ENCODE results near the gene USP3.

Gene USP3

DNA sequence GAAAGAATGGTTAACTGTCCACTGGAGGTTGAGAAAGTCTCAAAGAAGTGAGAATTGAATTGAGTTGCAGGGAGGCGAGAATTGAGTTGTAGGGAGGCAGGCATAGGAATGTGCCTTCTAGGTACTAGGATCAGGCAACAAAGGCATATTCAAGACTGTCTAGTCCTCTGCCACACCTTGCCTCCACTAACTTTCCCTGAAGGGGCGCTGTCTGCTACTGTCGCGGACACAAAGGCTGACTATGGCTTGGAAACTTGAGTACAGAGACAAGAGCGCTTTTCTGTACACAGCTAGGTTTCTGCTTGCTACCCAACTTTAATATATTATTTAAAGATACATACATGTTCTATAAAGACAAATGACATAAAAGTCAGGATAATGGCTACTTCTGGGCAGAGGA lies 82.4 kb downstream of the USP3 start:
- TF ChIP-seq GATA3 (IDR thresholded peaks at IDR 0.05; ENCODE audit: low read depth, low read length) = no peak

DNA sequence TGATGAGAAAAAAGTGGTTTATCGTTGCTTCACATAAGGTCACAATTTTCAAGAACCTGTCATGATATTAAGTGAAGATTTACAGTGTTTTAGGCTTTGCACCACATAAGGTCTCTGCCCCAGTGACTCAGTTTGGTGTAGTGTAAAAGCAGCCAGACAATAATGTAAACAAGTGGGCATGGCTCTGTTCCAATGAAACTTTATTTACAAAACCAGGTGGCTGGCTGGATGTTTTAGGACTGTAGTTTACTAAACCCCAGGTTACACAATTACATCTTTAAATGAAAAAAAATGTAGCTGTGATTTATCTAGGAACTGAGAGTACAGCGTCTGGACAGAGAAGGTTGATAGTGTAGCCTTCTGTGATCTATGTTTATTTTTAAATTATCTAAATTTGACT lies 83.1 kb downstream of the USP3 start:
- TF ChIP-seq GATA2 (IDR thresholded peaks at IDR 0.05; ENCODE audit: low read depth, low read length) = no peak
- no peak for TF ChIP-seq GATA3 (IDR thresholded peaks at IDR 0.05; ENCODE audit: low read depth, low read length)

DNA sequence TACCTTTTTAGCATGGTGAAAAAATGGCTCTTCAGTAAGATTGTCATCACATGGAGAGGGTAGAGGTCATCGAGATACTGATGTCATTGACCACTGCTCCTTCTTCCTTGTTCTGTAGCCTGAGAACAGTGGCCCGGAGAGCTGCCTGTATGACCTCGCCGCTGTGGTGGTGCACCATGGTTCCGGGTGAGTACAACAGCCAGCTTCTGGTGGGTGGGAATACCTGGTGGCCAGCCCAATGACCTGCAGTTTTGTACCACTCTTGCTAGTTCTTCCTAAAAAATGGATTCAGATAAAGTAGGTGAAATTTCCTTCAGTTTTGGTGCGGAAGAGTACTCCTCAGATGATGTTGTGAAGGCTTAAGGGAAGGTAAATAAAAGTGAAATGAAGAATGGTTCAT lies 84.4 kb downstream of the USP3 start:
- TF ChIP-seq GATA2 (IDR thresholded peaks at IDR 0.05; ENCODE audit: low read depth, low read length) = no peak
- no peak for TF ChIP-seq GATA3 (IDR thresholded peaks at IDR 0.05; ENCODE audit: low read depth, low read length)

DNA sequence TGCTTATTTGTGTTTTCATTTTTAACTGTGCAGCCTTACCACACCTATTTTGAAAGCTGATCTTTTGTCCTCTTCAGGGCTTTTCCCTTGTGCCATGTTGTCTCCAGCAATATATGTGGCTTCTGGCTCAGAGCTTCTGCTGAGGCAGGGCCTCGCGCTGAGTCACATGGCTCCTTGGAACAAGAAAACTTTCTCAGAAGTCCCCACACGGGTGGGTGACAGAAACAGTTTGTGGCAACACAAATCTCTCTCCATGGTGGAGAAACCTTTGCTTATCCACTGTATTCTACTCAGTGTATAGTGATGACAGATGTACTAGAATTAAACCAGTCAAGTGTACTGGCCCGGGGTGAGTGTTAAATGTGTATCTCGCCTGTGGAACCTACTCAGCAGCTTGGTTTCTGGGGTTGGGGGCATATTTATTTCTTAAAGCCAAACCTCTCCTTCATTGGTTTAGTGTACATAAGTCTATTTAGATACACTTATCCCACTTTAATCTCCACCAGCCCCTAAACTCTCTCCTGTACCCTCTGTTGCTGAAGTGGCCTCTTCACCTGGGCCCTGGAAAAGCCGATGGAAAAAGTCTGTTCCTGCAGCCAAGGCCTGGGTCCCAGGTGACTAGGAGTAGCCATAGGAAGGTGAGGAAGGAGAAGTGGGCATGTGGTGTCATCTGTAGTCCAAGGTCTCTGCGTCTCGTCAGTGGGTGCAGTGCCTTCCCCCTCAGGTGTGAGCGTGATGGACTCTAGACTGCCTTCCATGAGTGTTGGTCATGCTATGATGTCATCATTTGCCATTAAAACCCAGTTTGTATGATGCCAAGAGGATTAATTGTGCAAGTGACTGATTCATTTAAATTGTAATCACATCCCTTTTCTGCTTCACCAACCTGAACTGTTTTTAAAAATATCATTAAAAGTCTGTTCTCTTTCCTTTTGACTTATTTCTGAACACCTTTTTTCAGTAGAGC lies 89.6 kb downstream of the USP3 start:
- no peak for TF ChIP-seq GATA2 (IDR thresholded peaks at IDR 0.05; ENCODE audit: low read depth, low read length)

DNA sequence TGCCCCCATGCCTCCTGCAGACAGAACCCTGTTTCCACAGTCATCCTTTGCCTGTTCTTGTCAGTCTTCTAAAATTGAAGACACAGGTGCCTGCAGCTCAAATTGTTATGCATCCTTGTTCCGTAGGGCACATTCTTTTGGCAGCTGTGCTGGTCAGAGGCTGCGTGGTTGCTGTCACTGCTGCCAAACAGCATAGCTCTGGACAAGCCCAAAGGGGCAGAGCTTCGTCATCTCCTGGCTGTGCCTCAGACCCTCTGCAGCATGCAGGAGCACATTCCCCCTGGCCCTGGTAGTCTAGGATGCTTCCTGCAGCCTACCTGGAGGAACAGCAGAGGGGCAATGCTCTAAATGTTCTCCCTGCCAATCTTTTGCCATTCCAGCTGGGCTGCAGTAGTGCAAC lies 90.7 kb downstream of the USP3 start:
- TF ChIP-seq GATA2 (IDR thresholded peaks at IDR 0.05; ENCODE audit: low read depth, low read length) (no peak), GATA3 (IDR thresholded peaks at IDR 0.05; ENCODE audit: low read depth, low read length) (no peak)

DNA sequence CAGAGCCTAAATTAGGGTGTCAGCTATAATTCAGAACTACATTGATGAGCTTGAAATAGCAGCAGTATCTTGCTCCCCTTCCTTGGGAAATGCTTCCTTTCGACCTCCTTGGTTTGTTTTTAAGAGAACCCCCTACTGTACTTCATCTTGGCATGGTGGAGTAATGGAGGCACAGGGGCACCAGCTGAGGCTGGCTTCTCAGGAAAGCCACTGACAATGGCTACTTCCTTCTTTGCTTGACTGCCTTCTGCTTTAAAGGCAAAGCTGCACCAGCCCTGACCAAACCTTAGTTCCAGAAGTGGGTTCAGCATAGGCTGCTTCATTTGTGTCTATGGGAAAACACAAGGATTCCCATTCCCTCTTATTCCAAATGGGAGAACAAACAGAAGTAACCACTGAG lies 91.3 kb downstream of the USP3 start:
- TF ChIP-seq GATA3 (IDR thresholded peaks at IDR 0.05; ENCODE audit: low read depth, low read length) = no peak
- no peak for TF ChIP-seq GATA2 (IDR thresholded peaks at IDR 0.05; ENCODE audit: low read depth, low read length)

DNA sequence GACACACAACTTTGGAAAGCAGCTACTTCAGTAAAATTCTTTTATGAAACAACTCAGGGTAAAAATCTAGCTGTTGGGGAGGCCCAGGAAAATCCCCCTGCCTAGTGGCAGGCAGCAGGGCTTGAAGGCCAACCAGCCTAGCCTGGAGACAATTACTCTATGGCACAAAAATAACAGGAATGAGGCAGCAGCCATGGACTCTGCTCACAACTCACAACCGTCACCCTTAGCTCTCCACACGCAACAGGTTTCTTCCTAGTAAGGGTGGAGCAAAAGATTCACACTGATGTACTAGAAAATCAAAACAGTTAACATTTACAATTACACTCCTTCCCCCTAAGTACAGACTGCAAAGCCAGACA lies 92.3 kb downstream of the USP3 start:
- TF ChIP-seq GATA2 (IDR thresholded peaks at IDR 0.05; ENCODE audit: low read depth, low read length) = no peak
- TF ChIP-seq GATA3 (IDR thresholded peaks at IDR 0.05; ENCODE audit: low read depth, low read length) = no peak

DNA sequence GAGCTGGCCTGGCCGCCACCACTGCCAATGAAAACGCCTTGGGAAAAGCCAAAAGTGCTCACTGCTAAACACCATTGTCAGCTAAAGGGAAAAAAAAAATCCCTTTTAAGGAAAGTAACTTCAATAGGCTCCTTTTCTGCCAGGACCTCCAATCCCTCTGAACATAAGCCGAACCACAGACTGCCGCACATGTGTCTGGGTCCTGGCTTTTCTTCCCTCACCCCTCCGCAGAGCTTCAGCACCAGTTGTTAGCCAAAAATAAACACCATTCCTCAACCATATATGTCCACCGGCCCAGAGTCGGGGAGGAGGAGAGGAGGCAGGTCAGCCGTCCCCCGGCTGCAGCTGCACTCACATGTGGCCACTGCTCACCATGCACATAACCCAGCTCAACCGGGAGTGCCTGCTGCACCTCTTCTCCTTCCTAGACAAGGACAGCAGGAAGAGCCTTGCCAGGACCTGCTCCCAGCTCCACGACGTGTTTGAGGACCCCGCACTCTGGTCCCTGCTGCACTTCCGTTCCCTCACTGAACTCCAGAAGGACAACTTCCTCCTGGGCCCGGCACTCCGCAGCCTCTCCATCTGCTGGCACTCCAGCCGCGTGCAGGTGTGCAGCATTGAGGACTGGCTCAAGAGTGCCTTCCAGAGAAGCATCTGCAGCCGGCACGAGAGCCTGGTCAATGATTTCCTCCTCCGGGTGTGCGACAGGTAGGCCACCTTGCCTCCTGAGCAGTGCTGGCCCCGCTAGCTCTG lies 92.8 kb downstream of the USP3 start, which contains the start of gene FBXL22:
TSS of gene FBXL22 (plus strand) at position 350 of the 753 bp plus-strand sequence. CDS start at position 356, 6 bp downstream.
- TF ChIP-seq GATA2 (IDR thresholded peaks at IDR 0.05; ENCODE audit: low read depth, low read length) (no peak), GATA3 (IDR thresholded peaks at IDR 0.05; ENCODE audit: low read depth, low read length) (no peak)

DNA sequence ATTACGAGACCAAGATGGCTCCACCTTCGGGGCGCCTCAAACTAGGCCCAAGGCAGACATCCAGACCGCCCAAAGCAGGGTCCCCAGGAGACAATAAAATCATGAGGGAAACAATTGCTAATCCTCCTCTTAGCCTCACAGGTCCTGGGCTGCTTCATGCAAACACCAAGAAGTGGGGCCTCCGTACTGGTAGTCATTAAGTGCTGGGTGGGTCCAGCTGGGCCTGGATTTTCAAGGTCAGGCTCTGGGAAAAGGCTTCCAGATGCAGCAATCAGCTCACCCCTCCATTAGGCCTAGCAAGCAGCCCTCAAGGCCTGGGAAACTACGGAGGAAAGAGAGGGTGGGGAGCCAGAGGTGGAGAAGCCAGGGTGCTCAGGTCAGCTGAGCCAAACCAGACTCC lies 93.4 kb downstream of the USP3 start:
- TF ChIP-seq GATA2 (IDR thresholded peaks at IDR 0.05; ENCODE audit: low read depth, low read length) (no peak), GATA3 (IDR thresholded peaks at IDR 0.05; ENCODE audit: low read depth, low read length) (no peak)

DNA sequence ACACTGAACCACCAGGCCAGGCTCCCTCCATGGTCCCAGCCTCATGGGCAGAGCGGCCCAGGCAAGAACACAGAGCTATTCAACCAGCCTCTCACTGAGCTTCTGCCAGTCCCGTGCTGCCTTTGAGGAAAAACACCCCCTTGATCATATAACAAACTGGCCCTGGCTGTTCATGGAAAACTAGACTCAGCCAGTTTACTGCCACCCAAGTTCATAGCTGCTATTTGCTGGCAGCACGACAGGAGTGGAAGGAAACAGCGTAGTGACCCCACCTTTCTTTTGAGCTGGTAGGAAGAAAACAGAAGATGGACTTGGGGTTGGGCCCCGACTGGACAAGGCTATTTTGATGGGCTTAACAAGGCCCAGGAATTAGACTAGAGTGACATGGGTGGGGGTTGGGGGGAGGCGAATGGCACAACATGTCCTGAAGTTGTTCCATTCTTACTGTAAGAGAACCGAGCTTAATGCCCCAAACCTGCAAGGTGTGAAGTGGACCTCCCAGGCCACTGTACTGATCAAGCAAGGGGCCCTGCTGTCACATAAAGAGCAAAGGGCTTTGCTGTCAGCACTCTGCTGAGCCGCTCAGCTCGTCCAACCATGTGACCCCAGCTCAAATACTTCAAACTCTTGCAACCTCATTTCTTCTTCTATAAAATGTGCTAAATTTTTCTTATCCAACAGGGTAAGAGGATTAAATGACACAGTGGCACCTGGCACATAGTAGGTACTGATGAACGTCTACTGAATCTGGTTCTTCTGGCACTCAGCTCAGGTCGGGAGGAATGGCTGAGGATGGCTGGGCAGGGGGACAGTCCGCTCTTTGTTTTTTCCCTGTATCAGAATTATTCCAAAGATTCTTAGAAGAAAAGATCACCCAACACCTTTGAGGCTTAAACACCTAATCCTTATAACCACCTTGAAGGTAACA lies 94.3 kb downstream of the USP3 start:
- TF ChIP-seq GATA3 (IDR thresholded peaks at IDR 0.05; ENCODE audit: low read depth, low read length) (no peak), GATA2 (IDR thresholded peaks at IDR 0.05; ENCODE audit: low read depth, low read length) (no peak)

DNA sequence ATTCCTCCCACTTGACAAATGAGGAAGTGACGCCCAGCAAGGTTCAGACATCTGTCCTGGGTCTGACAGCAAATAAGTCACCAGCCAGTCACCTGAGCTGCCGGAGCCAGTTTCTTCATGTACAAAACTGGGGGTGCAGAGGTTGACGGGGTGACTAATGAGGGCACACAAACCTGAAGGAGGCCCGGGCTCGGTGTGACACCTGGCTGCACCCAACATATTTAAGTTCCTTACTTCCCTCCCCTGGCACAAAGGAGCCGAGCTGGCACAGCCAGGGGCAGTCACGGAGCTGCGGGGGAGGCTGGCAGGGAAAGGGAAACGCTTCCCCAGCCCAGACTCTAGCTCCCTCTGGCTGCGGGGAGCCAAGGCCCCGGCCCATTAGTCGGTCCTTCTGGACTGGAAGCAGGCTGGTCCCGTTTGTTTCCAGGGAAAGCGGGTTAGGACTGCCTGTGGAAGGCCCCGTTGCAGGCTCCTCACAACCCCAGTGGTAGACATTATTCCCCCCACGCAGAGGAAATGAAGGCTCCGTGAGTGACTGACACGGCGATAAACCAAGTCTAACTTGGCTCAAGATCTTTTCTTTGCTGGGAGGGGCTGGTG lies 95.1 kb downstream of the USP3 start:
- TF ChIP-seq GATA3 (IDR thresholded peaks at IDR 0.05; ENCODE audit: low read depth, low read length) (no peak), GATA2 (IDR thresholded peaks at IDR 0.05; ENCODE audit: low read depth, low read length) (no peak)

DNA sequence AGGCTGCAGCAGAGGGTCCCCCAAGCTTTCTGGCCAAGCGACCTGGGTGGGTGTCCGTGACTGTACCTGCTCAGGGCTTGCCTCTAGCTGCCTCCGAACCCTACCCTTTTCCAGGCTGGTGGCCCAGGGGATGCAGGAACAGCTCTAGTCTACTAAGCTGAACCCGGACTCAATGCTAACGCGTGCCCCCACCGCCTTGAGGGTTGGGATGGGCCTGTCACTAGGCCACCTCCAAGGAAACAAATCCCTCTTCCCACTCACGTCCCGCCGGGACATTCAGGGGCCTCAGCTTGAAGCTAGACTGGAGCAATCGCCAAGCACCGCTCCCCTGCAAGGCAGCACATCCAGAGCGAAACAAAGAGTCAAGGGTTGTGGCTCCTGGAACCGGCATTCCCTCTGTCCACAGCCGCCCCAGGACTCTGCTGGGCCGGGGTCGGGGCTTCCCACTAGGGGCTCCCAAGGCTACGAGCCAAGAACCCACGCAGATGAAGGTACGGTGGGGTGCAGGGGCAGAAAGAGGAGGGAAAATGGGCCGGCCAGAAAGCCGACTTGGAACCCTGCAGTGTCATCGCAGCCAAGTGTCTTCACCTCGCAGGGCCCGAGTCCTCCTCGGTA lies 95.7 kb downstream of the USP3 start:
- no peak for TF ChIP-seq GATA3 (IDR thresholded peaks at IDR 0.05; ENCODE audit: low read depth, low read length)
- no peak for TF ChIP-seq GATA2 (IDR thresholded peaks at IDR 0.05; ENCODE audit: low read depth, low read length)

DNA sequence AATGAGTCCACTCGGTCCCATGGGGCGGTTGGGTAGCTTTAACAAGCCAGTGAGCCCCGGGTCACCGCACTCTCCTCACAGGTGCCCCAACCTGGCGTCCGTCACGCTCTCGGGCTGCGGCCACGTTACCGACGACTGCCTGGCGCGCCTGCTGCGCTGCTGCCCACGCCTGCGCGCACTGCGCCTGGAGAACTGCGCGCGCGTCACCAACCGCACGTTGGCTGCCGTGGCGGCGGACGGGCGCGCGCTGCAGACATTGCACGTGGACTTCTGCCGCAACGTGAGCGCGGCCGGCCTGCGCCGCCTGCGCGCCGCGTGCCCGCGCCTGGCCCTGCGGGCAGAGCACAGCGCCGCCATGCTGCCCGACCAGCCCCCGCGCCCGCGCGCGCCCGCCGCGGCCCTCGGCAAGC lies 96.2 kb downstream of the USP3 start:
- TF ChIP-seq GATA3 (IDR thresholded peaks at IDR 0.05; ENCODE audit: low read depth, low read length) (no peak), GATA2 (IDR thresholded peaks at IDR 0.05; ENCODE audit: low read depth, low read length) (no peak)

Measured in SH-SY5Y (cell line).